ENCODE data around the gene ITSN1.
"Not testable (repeated sequence)": the region's sequence is repeated elsewhere in the genome, so short reads cannot be mapped to it uniquely, and the experiment has no call there.

The ITSN1 gene

GRCh38 chr21:33775100-33775828, 133.0 kb downstream of the ITSN1 start:
- DNase-seq, result no peak

- no peak for DNase-seq
Measured at GRCh38 chr21:33780631-33781030, 138.3 kb downstream of the ITSN1 start.

GRCh38 chr21:33781121-33781520, 138.8 kb downstream of the ITSN1 start:
- no peak for DNase-seq

GRCh38 chr21:33783187-33783979, 141.1 kb downstream of the ITSN1 start:
- DNase-seq, result no peak

- DNase-seq, result no peak
Measured at GRCh38 chr21:33787431-33787830, 145.1 kb downstream of the ITSN1 start.

- not testable (repeated sequence) for DNase-seq
Measured at GRCh38 chr21:33788438-33788837, 146.1 kb downstream of the ITSN1 start.

- no peak for DNase-seq
Measured at GRCh38 chr21:33789697-33790096, 147.4 kb downstream of the ITSN1 start.

GRCh38 chr21:33791073-33791472, 148.8 kb downstream of the ITSN1 start:
- DNase-seq, result no peak

- no peak for DNase-seq
Measured at GRCh38 chr21:33794596-33794995, 152.3 kb downstream of the ITSN1 start.

GRCh38 chr21:33797565-33797964, 155.3 kb downstream of the ITSN1 start:
- DNase-seq, result no peak

- no peak for DNase-seq
Measured at GRCh38 chr21:33799378-33800090, 157.2 kb downstream of the ITSN1 start.

GRCh38 chr21:33800753-33801423, 158.6 kb downstream of the ITSN1 start:
- DNase-seq, result no peak

- peak; percentile 85 for DNase-seq
Measured at GRCh38 chr21:33801424-33802405, 159.4 kb downstream of the ITSN1 start.

GRCh38 chr21:33802481-33802880, 160.2 kb downstream of the ITSN1 start:
- no peak for DNase-seq

GRCh38 chr21:33808715-33809367, 166.5 kb downstream of the ITSN1 start:
- no peak for DNase-seq

GRCh38 chr21:33810766-33811165, 168.5 kb downstream of the ITSN1 start:
- no peak for DNase-seq

GRCh38 chr21:33811167-33812010, 169.1 kb downstream of the ITSN1 start:
- DNase-seq, result no peak

- DNase-seq, result no peak
Measured at GRCh38 chr21:33813832-33814365, 171.6 kb downstream of the ITSN1 start.

- no peak for DNase-seq
Measured at GRCh38 chr21:33815143-33815707, 172.9 kb downstream of the ITSN1 start.

GRCh38 chr21:33816174-33816573, 173.9 kb downstream of the ITSN1 start:
- DNase-seq, result no peak

Measured in NCI-H1417 treated with DMSO at 0.1 percent for 48 hours (cell line).